AG04449 (cell line): ENCODE results near the gene RASL10A.

Source experiments
- CTCF ChIA-PET: fragments of 350-600 bp; formaldehyde crosslinking; extraction: SDS; loops from one replicate; lab custom pipeline; 2021; ENCODE audit warnings: antibody characterized with exemption; lab: Yijun Ruan, JAX
- POLR2A ChIA-PET: fragments of 400-600, 350-600 bp; formaldehyde crosslinking; extraction: SDS; loops from one replicate; lab custom pipeline; 2020; ENCODE audit warnings: antibody characterized with exemption, inconsistent platforms; lab: Yijun Ruan, JAX
- DNase-seq: peaks from one replicate; pipeline ENCODE4 v3.0.0-alpha.2; 2010; ENCODE audit warnings: low read depth, low spot score
- H3K4me3 ChIP-seq: 2 replicates; pipeline ENCODE4 v1.5.1; 2011; ENCODE audit warnings: low read depth, mild to moderate bottlenecking, control low read depth, low read length
- TF ChIP-seq, protein P1 (sequence below): IDR thresholded peaks from one replicate; pipeline ENCODE4 v1.5.1; 2011; ENCODE audit warnings: mild to moderate bottlenecking, moderate library complexity, low read length, control low read depth, inconsistent platforms; ENCODE audit not compliant: insufficient read depth; ENCODE audit errors: missing control alignments

RASL10A gene

DNA sequence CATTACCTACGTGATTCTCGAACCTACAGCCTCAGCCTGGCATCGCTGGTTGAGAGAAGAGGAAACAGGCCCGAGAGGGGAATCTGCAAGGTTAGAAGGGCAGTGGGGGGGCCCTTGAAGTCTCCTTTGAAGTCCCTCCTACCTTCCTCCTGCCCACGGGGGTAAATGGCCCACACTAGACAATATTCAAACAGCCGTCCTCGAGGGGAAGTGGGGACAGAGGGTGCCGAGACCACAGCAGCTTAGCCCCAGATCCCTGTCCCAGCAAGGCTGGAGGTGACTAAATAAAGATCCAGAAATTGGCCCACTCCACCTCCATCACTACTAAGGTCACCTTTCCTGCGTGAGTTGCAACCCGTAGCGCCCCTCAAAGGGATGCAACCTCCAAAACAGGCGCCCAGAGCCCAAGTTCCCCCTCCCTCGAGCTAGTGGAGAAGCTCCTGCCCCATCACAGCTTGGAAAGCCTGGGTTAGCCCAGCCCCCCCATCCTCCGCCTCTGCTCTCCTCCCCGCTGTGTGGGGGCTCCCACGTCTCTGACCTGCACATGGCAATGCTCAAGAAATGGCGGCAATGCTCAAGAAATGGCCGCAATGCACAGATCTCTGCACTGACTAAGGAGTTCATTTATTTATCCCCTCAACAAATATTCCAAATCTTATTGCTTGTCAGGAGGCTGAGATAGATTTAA, 788 bp upstream of the RASL10A start:
- TF ChIP-seq, protein P1, sequence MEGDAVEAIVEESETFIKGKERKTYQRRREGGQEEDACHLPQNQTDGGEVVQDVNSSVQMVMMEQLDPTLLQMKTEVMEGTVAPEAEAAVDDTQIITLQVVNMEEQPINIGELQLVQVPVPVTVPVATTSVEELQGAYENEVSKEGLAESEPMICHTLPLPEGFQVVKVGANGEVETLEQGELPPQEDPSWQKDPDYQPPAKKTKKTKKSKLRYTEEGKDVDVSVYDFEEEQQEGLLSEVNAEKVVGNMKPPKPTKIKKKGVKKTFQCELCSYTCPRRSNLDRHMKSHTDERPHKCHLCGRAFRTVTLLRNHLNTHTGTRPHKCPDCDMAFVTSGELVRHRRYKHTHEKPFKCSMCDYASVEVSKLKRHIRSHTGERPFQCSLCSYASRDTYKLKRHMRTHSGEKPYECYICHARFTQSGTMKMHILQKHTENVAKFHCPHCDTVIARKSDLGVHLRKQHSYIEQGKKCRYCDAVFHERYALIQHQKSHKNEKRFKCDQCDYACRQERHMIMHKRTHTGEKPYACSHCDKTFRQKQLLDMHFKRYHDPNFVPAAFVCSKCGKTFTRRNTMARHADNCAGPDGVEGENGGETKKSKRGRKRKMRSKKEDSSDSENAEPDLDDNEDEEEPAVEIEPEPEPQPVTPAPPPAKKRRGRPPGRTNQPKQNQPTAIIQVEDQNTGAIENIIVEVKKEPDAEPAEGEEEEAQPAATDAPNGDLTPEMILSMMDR = no peak
- no peak overlapping the region for H3K4me3 ChIP-seq
- POLR2A ChIA-PET = no interaction called here
- CTCF ChIA-PET = interaction anchor here (3.0 kb wide), 1 partner anchor 43 kb away, joined by 8 read pairs; no protein-coding TSS in a partner anchor
- DNase-seq = no peak

DNA sequence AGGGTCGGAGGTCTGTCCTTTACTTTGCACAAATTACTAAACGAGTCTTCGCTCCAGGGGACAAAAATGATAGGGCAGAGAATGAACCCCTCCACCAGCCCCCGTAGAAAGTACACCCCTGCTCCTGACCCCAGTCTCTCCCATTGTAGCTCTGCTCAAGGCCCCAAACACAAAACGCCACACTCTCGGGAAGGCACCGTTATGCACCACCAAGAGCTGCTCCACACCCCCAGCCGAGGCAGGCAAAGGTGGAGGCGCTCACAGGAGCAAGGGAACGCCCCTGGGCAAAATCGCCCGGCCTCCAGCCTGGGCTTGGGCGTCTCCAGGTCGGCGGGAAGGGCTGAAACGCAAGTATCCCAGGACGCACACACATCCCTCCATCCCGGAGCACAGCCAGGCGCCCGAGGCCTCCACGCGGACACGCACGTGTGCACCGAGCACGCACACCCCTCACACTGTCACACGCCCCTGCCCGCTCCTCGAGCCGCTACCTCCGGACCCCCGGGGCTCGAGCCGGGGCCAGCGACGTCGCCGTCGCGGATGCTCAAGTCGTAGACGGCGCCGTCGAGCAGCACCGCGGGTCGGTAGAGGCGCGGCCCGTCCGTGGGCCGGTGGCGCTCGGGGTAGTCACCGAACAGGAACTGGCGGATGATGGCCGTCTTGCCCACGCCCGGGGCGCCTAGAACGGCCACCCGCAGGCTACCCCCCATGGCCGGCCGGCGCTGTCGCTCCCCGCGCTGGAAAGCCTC, 786 bp downstream of the RASL10A start:
- no peak for DNase-seq
- TF ChIP-seq, protein P1 = no peak
- ChIA-PET CTCF (interaction anchor here (0.7 to 3.4 kb wide), 3 partner anchors 43 to 46 kb away, joined by 3 to 13 read pairs (median 3); partner anchors contain the start of gene EWSR1), POLR2A (interaction anchor here (0.9 kb wide), 1 partner anchor 14 kb away, joined by 3 read pairs; no protein-coding TSS in a partner anchor)
- no peak overlapping the region for H3K4me3 ChIP-seq

DNA sequence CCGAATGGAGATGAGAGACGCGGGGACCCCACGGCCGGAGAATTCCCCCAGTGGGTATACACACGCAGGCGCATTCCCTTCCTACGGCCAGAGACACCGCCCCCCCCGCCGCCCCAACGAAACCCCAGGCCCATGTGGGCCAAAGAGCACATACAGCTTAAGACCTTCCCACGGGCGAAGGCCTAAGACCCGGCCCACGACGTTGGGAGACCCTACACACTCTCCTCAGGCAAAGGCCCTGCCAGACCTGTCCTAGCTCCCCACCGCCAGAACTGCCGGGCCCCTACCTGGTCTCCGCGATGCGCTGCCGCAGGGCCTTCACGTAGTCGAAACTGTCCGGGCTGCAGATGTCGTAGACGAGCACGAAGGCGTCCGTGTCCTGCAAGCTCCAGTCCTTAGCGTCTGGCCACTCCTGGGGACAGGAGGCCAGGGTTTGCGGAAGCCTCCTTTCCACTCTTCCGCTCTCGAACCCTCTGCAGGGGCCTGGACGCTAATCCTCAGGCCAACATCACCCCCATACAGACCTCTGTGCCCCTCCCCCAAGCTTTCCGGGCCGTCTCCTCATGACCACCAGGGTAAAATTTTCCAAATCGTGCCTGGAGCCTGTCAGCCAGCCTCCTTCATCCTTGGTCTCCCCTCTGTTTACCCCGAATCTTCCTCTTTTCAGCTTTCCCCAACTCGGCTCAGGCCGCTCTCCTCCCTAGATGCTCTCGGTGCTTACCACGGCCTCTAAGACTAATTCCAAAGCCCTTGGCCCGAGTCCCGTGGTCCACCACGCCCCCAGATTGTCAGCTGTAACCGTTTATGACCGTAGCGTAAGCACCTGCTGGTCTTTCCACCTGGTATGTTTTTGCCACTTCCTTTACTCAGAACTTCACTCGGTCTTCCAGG, 1.7 kb downstream of the RASL10A start:
- CTCF ChIA-PET = interaction anchor here (0.7 to 3.4 kb wide), 9 partner anchors 8 to 71 kb away, joined by 3 to 13 read pairs (median 4); partner anchors contain the start of gene EWSR1
- POLR2A ChIA-PET = interaction anchor here (0.9 kb wide), 1 partner anchor 13 kb away, joined by 3 read pairs; no protein-coding TSS in a partner anchor
- TF ChIP-seq, protein P1 = no peak
- DNase-seq = no peak
- H3K4me3 ChIP-seq = no peak overlapping the region

DNA sequence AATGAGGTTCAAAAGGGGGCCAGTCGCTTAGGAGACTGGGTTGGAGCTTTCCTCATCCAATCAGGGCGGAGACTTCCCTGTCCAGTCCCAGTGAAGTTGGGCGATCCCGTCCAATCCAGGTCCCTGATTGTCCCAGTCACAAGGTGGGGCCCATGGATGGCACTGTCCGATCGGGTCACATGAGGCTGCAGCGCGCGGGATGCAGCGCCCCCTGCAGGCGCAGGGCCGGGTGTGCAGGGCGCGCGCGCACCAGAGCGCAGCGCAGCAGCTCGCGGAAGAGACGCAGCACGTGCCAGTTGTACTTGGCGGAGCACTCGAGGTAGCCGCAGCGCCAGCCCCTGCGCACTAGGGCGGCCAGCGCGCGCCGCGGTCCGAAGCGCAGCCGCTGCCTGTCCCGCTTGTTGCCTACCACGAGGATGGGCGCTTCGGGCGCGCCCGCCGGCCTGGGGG, 2.3 kb downstream of the RASL10A start:
- POLR2A ChIA-PET = interaction anchor here (0.7 kb wide), 1 partner anchor 47 kb away, joined by 3 read pairs; no protein-coding TSS in a partner anchor
- H3K4me3 ChIP-seq = no peak overlapping the region
- CTCF ChIA-PET = interaction anchor here (0.7 to 3.4 kb wide), 10 partner anchors 9 to 72 kb away, joined by 3 to 13 read pairs (median 4); partner anchors contain the start of gene EWSR1
- DNase-seq = no peak
- TF ChIP-seq, protein P1 = peak; percentile 61

DNA sequence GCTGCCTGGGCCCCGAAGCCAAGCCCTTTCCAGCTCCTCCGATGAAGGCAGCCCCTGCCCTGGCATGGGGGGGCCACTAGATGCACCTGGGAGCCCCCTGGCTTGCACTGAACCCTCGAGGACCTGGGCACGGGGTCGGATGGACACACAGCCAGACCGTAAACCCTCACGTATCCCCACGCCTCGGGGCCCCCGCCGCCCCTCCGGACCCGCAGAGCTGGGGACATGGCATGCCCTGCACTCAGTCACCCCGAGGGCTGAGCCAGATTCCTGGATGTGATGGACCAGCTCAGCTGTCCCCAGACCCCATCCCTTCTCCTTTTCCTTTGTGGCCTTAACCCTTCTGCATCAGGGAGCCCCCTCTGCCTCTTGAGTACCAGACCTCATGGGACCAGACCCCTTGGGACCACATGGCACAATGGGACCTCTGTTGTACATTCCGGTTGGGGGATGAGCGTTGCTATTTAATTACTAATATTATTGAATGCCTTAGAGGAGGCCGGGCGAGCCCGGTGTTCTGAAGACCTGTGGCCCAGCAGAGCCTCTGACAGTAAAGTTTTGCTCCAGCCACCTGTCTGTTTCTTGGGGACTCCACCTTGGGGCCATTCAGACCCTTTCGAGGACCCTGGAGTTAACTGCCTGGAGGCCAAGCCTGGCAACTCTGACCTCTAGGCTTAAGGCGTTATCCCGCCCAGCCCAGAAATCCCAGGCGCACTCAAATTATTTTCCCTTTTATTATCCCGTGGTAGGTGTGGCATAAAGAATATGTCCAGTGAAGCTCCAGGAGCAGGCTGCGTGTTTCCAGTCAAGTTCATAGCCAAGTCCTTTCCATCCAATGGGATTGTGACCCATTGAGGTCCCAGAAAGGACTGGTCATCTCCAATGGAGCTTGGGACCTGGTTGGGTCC, 3.0 kb downstream of the RASL10A start:
- no peak for DNase-seq
- no peak overlapping the region for H3K4me3 ChIP-seq
- POLR2A ChIA-PET = interaction anchor here (0.7 kb wide), 1 partner anchor 47 kb away, joined by 3 read pairs; no protein-coding TSS in a partner anchor
- CTCF ChIA-PET = interaction anchor here (0.7 to 3.4 kb wide), 9 partner anchors 9 to 73 kb away, joined by 3 to 13 read pairs (median 5); no protein-coding TSS in a partner anchor
- TF ChIP-seq, protein P1 = no peak
